Small intestine (tissue), 16 donors: ENCODE results near the gene HBG2. TPM values are rescaled to one million over a fixed set of nuclear protein-coding genes. Genes with fewer than 3 reads are reported as not detected.
"Not testable (repeated sequence)": the region's sequence is repeated elsewhere in the genome, so short reads cannot be mapped to it uniquely, and the experiment has no call there.

Source experiments
- DNase-seq, 2 donors: peaks; one replicate each; pipeline versions ENCODE4 v3.0.0 to v3.0.0-alpha.2; 2013
- FAIRE-seq: peaks from 2 replicates; lab custom pipeline; 2012; peaks lifted over from hg19 to GRCh38; lab: Jason Lieb, UNC
- H3K27ac ChIP-seq, 3 donors: one replicate each; pipeline ENCODE4 v1.5.1; 2013; ENCODE audit warnings: low read length in 2 of 3, mild to moderate bottlenecking in 2 of 3, control low read depth in 1 of 3, inconsistent platforms in 1 of 3, low read depth in 1 of 3, moderate library complexity in 1 of 3
- H3K27me3 ChIP-seq, 3 donors: one replicate each; pipeline ENCODE4 v1.6.1; 2013; ENCODE audit warnings: low read length in 3 of 3, inconsistent platforms in 1 of 3; ENCODE audit not compliant: control insufficient read depth in 3 of 3, insufficient read depth in 3 of 3
- H3K36me3 ChIP-seq, 3 donors: one replicate each; pipeline ENCODE4 v1.6.1; 2013; ENCODE audit warnings: low read length in 3 of 3, inconsistent platforms in 1 of 3, low read depth in 1 of 3, mild to moderate bottlenecking in 1 of 3, moderate library complexity in 1 of 3; ENCODE audit not compliant: control insufficient read depth in 3 of 3, insufficient read depth in 2 of 3
- H3K4me1 ChIP-seq, 3 donors: one replicate each; pipeline ENCODE4 v1.6.1; 2013; ENCODE audit warnings: low read length in 2 of 3, inconsistent platforms in 1 of 3, low read depth in 1 of 3, mild to moderate bottlenecking in 1 of 3, moderate library complexity in 1 of 3; ENCODE audit not compliant: control insufficient read depth in 3 of 3, insufficient read depth in 2 of 3
- H3K4me3 ChIP-seq, 3 donors: one replicate each; pipeline ENCODE4 v1.5.1; 2013; ENCODE audit warnings: low read length in 3 of 3, control low read depth in 1 of 3, inconsistent platforms in 1 of 3, low read depth in 1 of 3, mild to moderate bottlenecking in 1 of 3, moderate library complexity in 1 of 3
- H3K9me3 ChIP-seq, 2 donors: one replicate each; pipeline ENCODE4 v1.6.1; 2013; ENCODE audit warnings: low read depth in 1 of 2, low read length in 1 of 2; ENCODE audit not compliant: control insufficient read depth in 2 of 2, insufficient read depth in 1 of 2
- WGBS, 3 donors: extraction: QIAGEN DNeasy Blood & Tissue Kit; methylation state at CpG; one replicate each; pipeline ENCODE4 v1.1.7; 2013; 5-methylcytosine and 5-hydroxymethylcytosine counted together
- long read RNA-seq, 10 donors: transcript quantifications; one replicate each; lab custom pipeline, GENCODE V29; 2026
- polyA plus RNA-seq, 4 donors: library from polyadenylated mRNA; stranded (reverse) in 3 of 4; unstranded in 1 of 4; fragments of 200-250 nt in 3 of 4; fragments of 120-200 nt in 1 of 4; gene quantifications; one replicate each; pipeline versions ENCODE4 v1.2.1 to v1.2.3, GENCODE V29; 2013
- donor health status: healthy with polysubstance abuse.
- donor health status: control.
- donor health status: control.
- donor health status: Bipolar disorder and iron deficiency.
- donor health status: healthy.

HBG2 gene
- polyA plus RNA-seq, result 100 to 1,000 TPM in 1 of 4 donors, not detected in 3; 857 TPM
- long read RNA-seq, donor 1, transcript HBG2-201 (3 exons, 614 nt), result major isoform, 1,748 of 2,796 reads
- long read RNA-seq, donor 1, partial matches to known transcripts, result 1,046 of 2,796 reads
- long read RNA-seq, donor 1, other reads (novel, unspliced or antisense), result 0 of 2,796 reads
- long read RNA-seq, donor 2, transcript HBG2-201 (3 exons, 614 nt), result major isoform, 541 of 542 reads
- long read RNA-seq, donor 2, partial matches to known transcripts, result 0 of 542 reads
- long read RNA-seq, donor 2, other reads (novel, unspliced or antisense), result 0 of 542 reads
- long read RNA-seq, donor 3, transcript HBG2-201 (3 exons, 614 nt), result major isoform, 330 of 685 reads
- long read RNA-seq, donor 3, partial matches to known transcripts, result 354 of 685 reads
- long read RNA-seq, donor 3, other reads (novel, unspliced or antisense), result 0 of 685 reads
- long read RNA-seq, donor 4, transcript HBG2-201 (3 exons, 614 nt), result major isoform, 59 of 98 reads
- long read RNA-seq, donor 4, partial matches to known transcripts, result 39 of 98 reads
- long read RNA-seq, donor 4, other reads (novel, unspliced or antisense), result 0 of 98 reads
- long read RNA-seq, donor 5, transcript HBG2-201 (3 exons, 614 nt), result major isoform, 203 of 593 reads
- long read RNA-seq, donor 5, partial matches to known transcripts, result 390 of 593 reads
- long read RNA-seq, donor 5, other reads (novel, unspliced or antisense), result 0 of 593 reads
- long read RNA-seq, donor 6, transcript HBG2-201 (3 exons, 614 nt), result major isoform, 407 of 751 reads
- long read RNA-seq, donor 6, partial matches to known transcripts, result 343 of 751 reads
- long read RNA-seq, donor 6, other reads (novel, unspliced or antisense), result 0 of 751 reads
- long read RNA-seq, donor 7, result 0 reads
- long read RNA-seq, donor 8, transcript HBG2-201 (3 exons, 614 nt), result major isoform, 1,320 of 2,452 reads
- long read RNA-seq, donor 8, partial matches to known transcripts, result 1,132 of 2,452 reads
- long read RNA-seq, donor 8, other reads (novel, unspliced or antisense), result 0 of 2,452 reads
- long read RNA-seq, donor 9, transcript HBG2-201 (3 exons, 614 nt), result major isoform, 296 of 499 reads
- long read RNA-seq, donor 9, partial matches to known transcripts, result 201 of 499 reads
- long read RNA-seq, donor 9, other reads (novel, unspliced or antisense), result 0 of 499 reads
- long read RNA-seq, donor 10, transcript HBG2-201 (3 exons, 614 nt), result major isoform, 1,305 of 2,133 reads
- long read RNA-seq, donor 10, partial matches to known transcripts, result 826 of 2,133 reads
- long read RNA-seq, donor 10, other reads (novel, unspliced or antisense), result 0 of 2,133 reads

- not testable (repeated sequence) for H3K36me3 ChIP-seq, H3K4me3 ChIP-seq, H3K9me3 ChIP-seq, H3K27ac ChIP-seq, DNase-seq, H3K4me1 ChIP-seq, H3K27me3 ChIP-seq, FAIRE-seq
- WGBS, 3 donors, result 66 to 77% (median 71%) methylated on average over 4 of the region's 9 CpGs
These were observed at the start of gene HBG2 for GRCh38 chr11:5254646-5255413. TSS of gene HBG2 (minus strand) at chr11:5254781. CDS start at chr11:5254728, 53 bp downstream.

GRCh38 chr11:5304046-5304445, 49.5 kb upstream of the HBG2 start:
- Histone ChIP-seq H3K4me1 (no peaks in the 10 kb centered on the region), H3K27me3 (no peaks in the 10 kb centered on the region), H3K4me3 (no peak overlapping the region), H3K9me3 (no peaks in the 10 kb centered on the region), H3K36me3 (no peaks in the 10 kb centered on the region), H3K27ac (no peak overlapping the region)
- 40 to 89% (median 86%) methylated on average over 1 of the region's 1 CpG for WGBS, 3 donors
- DNase-seq (no peak), FAIRE-seq (no peak)

GRCh38 chr11:5303626-5304025, 49.0 kb upstream of the HBG2 start:
- H3K27ac ChIP-seq, result no peak overlapping the region
- H3K4me1 ChIP-seq, result no peaks in the 10 kb centered on the region
- DNase-seq (no peak), FAIRE-seq (no peak)
- H3K9me3 ChIP-seq, result no peaks in the 10 kb centered on the region
- WGBS, 3 donors, result 75 to 86% (median 75%) methylated on average over 5 of the region's 5 CpGs
- H3K36me3 ChIP-seq, result no peaks in the 10 kb centered on the region
- H3K27me3 ChIP-seq, result no peaks in the 10 kb centered on the region
- H3K4me3 ChIP-seq, result no peak overlapping the region

- WGBS, 3 donors, result 86 to 90% (median 89%) methylated on average over 2 of the region's 2 CpGs
- H3K27ac ChIP-seq, result no peak within 1 kb of the TSS
- H3K27me3 ChIP-seq, result no peaks in the 10 kb centered on the region
- no peaks in the 10 kb centered on the region for H3K9me3 ChIP-seq
- no peak within 1 kb of the TSS for H3K4me3 ChIP-seq
- DNase-seq (no peak), FAIRE-seq (no peak)
- no peaks in the 10 kb centered on the region for H3K36me3 ChIP-seq
- H3K4me1 ChIP-seq, result no peaks in the 10 kb centered on the region
These were observed 47.3 kb upstream of the HBG2 start, which contains the start of gene OR51B4 for GRCh38 chr11:5301846-5302245. TSS of gene OR51B4 (minus strand) at chr11:5301946. CDS start at chr11:5301946, 0 bp downstream.

GRCh38 chr11:5300251-5300650, 45.7 kb upstream of the HBG2 start:
- Histone ChIP-seq H3K4me3 (no peak overlapping the region), H3K36me3 (no peaks in the 10 kb centered on the region), H3K4me1 (no peaks in the 10 kb centered on the region), H3K27me3 (no peaks in the 10 kb centered on the region), H3K27ac (no peak overlapping the region), H3K9me3 (no peaks in the 10 kb centered on the region)
- no peak for DNase-seq
- WGBS, 3 donors, result 38 to 60% (median 55%) methylated on average over 3 of the region's 3 CpGs
- FAIRE-seq, result no peak

GRCh38 chr11:5298451-5298850, 43.9 kb upstream of the HBG2 start:
- no peak for FAIRE-seq

GRCh38 chr11:5297721-5298323, 43.2 kb upstream of the HBG2 start:
- no peaks in the 10 kb centered on the region for H3K36me3 ChIP-seq
- FAIRE-seq (no peak), DNase-seq (no peak)
- no peaks in the 10 kb centered on the region for H3K9me3 ChIP-seq
- no peaks in the 10 kb centered on the region for H3K27me3 ChIP-seq
- H3K4me3 ChIP-seq, result no peak overlapping the region
- H3K27ac ChIP-seq, result no peak overlapping the region
- WGBS, 3 donors, result 37 to 68% (median 46%) methylated on average over 4 of the region's 4 CpGs
- no peaks in the 10 kb centered on the region for H3K4me1 ChIP-seq

More at GRCh38 chr11:5298451-5298850, 43.9 kb upstream of the HBG2 start:
- WGBS, 3 donors, result 15 to 86% (median 62%) methylated on average over 1 of the region's 1 CpG
- Histone ChIP-seq H3K27me3 (no peaks in the 10 kb centered on the region), H3K9me3 (no peaks in the 10 kb centered on the region), H3K4me3 (no peak overlapping the region), H3K4me1 (no peaks in the 10 kb centered on the region), H3K27ac (no peak overlapping the region), H3K36me3 (no peaks in the 10 kb centered on the region)
- DNase-seq, result no peak
